Measurements from ENCODE around the gene ST6GALNAC3.

ST6GALNAC3 gene

GRCh38 chr1:76474922-76475321 lies 400.4 kb downstream of the ST6GALNAC3 start:
- DNase-seq (ENCODE audit: insufficient read length) = no peak
- FAIRE-seq = no peak
- TF ChIP-seq POLR2A (IDR thresholded peaks at IDR 0.05; ENCODE audit: low read depth, low read length) = no peak

DNA sequence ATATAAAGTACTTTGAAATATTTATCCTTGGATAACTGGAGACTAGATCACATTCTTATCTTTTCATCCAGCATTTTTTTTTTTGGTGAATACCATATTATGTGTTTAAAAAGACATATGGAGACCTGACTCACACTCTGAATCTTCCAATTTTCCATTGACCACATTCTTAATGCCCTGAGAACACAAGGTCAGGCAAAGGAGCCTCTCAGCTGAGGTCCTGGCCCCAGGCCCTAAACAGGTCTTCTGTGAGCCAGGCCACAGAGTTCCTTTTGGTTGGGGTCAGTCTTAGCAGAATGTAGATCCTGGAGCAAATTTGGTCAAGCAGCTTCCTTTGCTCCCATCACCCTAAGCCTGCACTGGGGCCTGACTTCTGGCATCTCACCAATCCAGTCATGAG lies 402.6 kb downstream of the ST6GALNAC3 start:
- DNase-seq (ENCODE audit: insufficient read length) (no peak), FAIRE-seq (no peak)
- TF ChIP-seq POLR2A (IDR thresholded peaks at IDR 0.05; ENCODE audit: low read depth, low read length) = no peak

DNA sequence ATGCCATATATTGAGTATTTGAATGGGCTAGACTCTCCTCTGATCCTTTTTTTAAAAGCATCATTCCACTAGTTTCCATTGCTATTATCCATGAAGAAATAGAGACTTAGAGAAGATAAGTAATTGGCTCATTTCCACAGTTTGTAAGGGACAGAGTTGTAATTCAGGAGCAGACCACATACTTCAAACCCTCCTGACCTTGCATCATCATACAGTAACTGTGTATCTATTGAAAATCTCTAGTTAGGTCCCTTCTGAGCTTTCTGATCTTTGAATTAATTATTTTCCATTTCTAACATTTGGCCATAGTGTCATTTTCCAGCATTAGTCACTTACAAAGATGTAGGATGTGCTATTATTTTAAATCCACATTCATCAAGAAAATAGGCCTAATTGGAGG lies 406.3 kb downstream of the ST6GALNAC3 start:
- TF ChIP-seq TAF1 (IDR thresholded peaks at IDR 0.05; ENCODE audit: borderline replicate concordance, low read depth, low read length) = no peak
- TF ChIP-seq POLR2A (IDR thresholded peaks at IDR 0.05; ENCODE audit: low read depth, low read length) = no peak
- TF ChIP-seq POLR2AphosphoS5 (IDR thresholded peaks at IDR 0.05; ENCODE audit: low read depth, low read length) = no peak
- no peak for FAIRE-seq
- no peak for DNase-seq (ENCODE audit: insufficient read length)

- TF ChIP-seq TAF1 (IDR thresholded peaks at IDR 0.05; ENCODE audit: borderline replicate concordance, low read depth, low read length) (no peak), POLR2AphosphoS5 (IDR thresholded peaks at IDR 0.05; ENCODE audit: low read depth, low read length) (no peak), POLR2A (IDR thresholded peaks at IDR 0.05; ENCODE audit: low read depth, low read length) (no peak)
- FAIRE-seq = no peak
Observed at GRCh38 chr1:76481672-76482071, 407.1 kb downstream of the ST6GALNAC3 start.

GRCh38 chr1:76482272-76482671 lies 407.7 kb downstream of the ST6GALNAC3 start:
- DNase-seq (ENCODE audit: insufficient read length) = no peak
- FAIRE-seq = no peak
- no peak for TF ChIP-seq POLR2AphosphoS5 (IDR thresholded peaks at IDR 0.05; ENCODE audit: low read depth, low read length)
- TF ChIP-seq POLR2A (IDR thresholded peaks at IDR 0.05; ENCODE audit: low read depth, low read length) = no peak
- TF ChIP-seq TAF1 (IDR thresholded peaks at IDR 0.05; ENCODE audit: borderline replicate concordance, low read depth, low read length) = no peak

More at GRCh38 chr1:76481672-76482071, 407.1 kb downstream of the ST6GALNAC3 start:
- DNase-seq (ENCODE audit: insufficient read length) = no peak

DNA sequence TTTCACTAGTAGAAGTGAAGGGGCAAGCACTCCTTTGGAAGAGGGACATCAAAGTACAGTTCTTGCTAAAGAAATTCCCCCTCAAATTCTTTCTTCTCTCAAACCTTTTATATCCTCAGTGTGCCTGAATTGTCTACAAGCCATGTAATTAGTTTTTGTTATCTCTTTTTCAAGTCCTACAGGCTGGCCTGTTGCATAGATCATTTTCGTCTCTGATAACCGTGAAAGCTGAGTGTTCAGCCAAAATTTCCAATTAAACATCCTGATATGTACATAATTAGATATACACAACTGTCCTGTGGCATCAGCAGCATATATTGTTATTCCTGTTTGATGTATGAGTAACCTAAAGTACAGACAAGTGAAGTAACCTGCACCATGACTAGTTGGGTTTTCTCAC lies 417.2 kb downstream of the ST6GALNAC3 start:
- TF ChIP-seq POLR2AphosphoS5 (IDR thresholded peaks at IDR 0.05; ENCODE audit: low read depth, low read length) (no peak), TAF1 (IDR thresholded peaks at IDR 0.05; ENCODE audit: borderline replicate concordance, low read depth, low read length) (no peak)
- FAIRE-seq = no peak
- DNase-seq (ENCODE audit: insufficient read length) = no peak

DNA sequence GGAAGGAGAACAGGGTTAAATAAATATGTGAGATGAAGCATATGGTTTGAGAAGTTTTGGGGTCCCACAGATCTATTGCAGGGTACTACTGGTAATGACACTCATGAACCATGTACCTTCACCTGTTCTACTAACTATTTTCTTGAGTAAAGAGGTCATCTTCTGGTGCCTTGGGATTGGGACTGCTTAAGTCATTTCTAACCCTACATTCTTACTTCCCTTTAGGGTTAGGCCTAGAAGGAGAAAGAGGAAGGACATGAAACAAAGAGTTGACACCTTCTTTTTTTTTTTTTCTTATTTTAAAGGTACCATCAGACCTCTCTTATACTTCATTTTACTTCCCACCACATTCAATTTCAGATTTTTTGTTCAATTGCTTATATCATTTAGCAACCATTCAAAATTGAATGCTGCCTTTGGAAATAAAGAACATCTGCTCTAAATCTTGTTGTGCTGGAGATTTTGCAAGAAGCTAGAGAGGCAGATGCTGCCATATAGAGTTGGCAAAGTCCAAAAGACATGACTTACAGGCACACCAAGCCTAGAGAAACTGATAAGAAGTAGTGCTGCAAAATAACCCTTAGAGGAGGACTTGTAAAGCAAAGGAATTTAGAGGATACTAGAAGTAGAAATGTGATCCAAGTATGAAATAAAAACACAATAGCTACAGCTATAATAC lies 418.3 kb downstream of the ST6GALNAC3 start:
- no peak for TF ChIP-seq TAF1 (IDR thresholded peaks at IDR 0.05; ENCODE audit: borderline replicate concordance, low read depth, low read length)
- DNase-seq (ENCODE audit: insufficient read length) (no peak), FAIRE-seq (no peak)

DNA sequence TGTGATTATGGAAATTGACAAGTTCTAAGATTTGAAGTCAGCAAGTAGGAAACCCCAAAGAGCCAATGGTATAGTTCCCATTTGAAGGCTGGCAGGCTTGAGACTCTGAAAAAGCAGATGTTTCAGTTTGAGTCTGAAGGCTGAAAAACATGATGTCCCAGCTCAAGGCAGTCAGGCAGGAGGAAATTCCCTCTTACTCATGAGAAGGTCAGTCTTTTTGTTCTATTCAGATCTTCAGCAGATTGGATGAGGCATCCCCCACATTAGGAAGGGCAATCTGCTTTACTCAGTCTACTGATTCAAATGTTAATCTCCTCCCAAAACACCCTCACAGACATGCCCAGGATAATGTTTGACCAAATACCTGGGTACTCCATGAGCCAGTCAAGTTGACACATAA lies 420.3 kb downstream of the ST6GALNAC3 start:
- DNase-seq (ENCODE audit: insufficient read length) (no peak), FAIRE-seq (peak; percentile 93)
- TF ChIP-seq POLR2A (IDR thresholded peaks at IDR 0.05; ENCODE audit: low read depth, low read length) = no peak
- TF ChIP-seq TAF1 (IDR thresholded peaks at IDR 0.05; ENCODE audit: borderline replicate concordance, low read depth, low read length) = no peak
- TF ChIP-seq POLR2AphosphoS5 (IDR thresholded peaks at IDR 0.05; ENCODE audit: low read depth, low read length) = no peak

DNA sequence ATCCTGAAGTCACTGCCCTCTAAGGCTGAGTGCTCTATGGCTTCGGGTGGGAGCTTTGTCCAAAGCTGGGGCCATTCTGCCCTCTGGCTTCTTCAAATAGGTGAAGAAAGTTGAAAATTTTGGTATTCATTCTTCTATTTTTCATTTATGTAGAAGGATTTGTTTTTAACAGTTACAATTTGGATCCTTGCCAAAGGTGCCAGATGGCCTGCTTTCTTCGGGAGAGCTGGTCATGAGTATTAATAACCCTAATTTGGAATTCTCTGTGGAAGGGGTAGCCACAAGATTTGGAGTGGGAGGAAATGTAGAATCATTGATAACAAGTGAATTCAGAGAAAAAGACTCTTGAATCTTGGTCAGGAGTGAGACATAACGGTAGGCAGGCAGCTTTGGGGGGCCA lies 422.3 kb downstream of the ST6GALNAC3 start:
- TF ChIP-seq TAF1 (IDR thresholded peaks at IDR 0.05; ENCODE audit: borderline replicate concordance, low read depth, low read length) = no peak
- FAIRE-seq (no peak), DNase-seq (ENCODE audit: insufficient read length) (no peak)

- TF ChIP-seq POLR2AphosphoS5 (IDR thresholded peaks at IDR 0.05; ENCODE audit: low read depth, low read length) (no peak), TAF1 (IDR thresholded peaks at IDR 0.05; ENCODE audit: borderline replicate concordance, low read depth, low read length) (no peak)
- DNase-seq (ENCODE audit: insufficient read length) = no peak
- FAIRE-seq = no peak
Observed at GRCh38 chr1:76500116-76500515, 425.6 kb downstream of the ST6GALNAC3 start.

DNA sequence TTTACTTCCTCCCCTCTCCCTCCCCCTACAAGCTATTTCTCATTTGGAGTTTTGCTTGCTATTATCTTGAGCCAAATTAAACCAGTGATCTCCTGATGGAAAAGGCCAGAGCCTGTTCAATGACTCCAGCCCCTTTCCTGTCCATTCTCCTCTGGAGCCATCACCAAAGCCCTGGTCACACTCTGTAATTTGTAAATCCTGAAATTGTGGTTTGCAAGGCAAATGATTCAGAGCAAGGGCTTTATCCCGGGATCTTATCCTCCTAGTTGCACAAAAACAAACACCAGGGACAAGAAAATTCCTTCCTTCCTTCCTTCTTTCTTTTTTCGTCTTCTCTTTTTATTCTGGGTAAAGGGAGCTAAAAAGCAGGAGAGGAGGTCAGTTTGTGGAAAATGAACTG lies 426.6 kb downstream of the ST6GALNAC3 start:
- FAIRE-seq (no peak), DNase-seq (ENCODE audit: insufficient read length) (no peak)
- no peak for TF ChIP-seq POLR2A (IDR thresholded peaks at IDR 0.05; ENCODE audit: low read depth, low read length)
- TF ChIP-seq TAF1 (IDR thresholded peaks at IDR 0.05; ENCODE audit: borderline replicate concordance, low read depth, low read length) = no peak
- no peak for TF ChIP-seq POLR2AphosphoS5 (IDR thresholded peaks at IDR 0.05; ENCODE audit: low read depth, low read length)

DNA sequence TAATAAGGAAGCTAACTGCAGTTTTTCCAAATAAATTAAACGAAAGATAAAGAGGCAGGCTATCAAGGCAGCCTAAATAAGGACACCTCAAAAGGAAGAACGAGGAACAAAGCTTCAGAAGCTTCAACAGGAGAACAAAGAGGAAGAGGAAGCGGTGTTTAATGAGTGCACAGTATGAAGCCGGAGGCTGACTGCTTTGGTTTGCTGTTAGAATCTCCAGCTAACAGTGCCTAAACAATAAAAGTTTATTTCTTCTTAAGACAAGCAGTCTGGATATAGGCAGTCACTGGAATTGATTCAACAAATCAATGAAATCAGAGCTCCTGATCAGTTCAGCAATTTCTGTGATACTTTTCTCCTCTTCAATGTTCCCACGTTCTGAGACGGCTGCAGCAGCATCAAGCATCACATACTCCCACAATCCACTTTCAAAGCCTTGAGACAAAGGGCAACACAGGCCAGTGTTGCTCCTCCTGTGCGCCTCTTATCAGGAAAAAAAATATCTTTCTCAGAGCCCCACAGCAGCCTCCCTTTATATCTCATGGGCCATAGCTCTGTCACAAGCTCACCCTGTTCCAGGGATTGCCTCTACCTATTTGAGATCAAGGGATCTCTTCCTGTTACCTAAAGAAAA lies 427.2 kb downstream of the ST6GALNAC3 start:
- no peak for TF ChIP-seq TAF1 (IDR thresholded peaks at IDR 0.05; ENCODE audit: borderline replicate concordance, low read depth, low read length)
- TF ChIP-seq POLR2AphosphoS5 (IDR thresholded peaks at IDR 0.05; ENCODE audit: low read depth, low read length) = no peak
- TF ChIP-seq POLR2A (IDR thresholded peaks at IDR 0.05; ENCODE audit: low read depth, low read length) = no peak
- FAIRE-seq = no peak
- no peak for DNase-seq (ENCODE audit: insufficient read length)

DNA sequence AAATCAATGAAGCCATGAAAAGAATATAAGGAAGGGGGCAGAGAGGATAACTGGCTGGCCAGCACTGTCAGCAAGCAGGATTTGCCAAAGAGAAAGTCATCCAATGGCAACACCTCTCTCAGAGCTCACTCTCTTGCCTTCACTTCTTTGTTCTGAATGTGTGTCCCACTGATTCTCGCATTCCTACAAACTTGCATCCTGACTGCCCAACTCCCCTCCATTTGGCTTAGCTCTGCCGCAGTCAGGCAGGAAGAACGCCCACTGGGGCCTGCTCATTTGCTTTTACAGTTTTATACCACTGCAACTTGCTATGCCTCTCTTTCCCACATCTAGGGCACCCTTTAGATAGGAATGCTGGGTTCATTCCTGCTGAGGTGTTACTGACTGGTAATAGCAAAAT lies 428.6 kb downstream of the ST6GALNAC3 start:
- DNase-seq (ENCODE audit: insufficient read length) (no peak), FAIRE-seq (no peak)

More for the DNA sequence above, 428.6 kb downstream of the ST6GALNAC3 start:
- TF ChIP-seq TAF1 (IDR thresholded peaks at IDR 0.05; ENCODE audit: borderline replicate concordance, low read depth, low read length) = no peak
- TF ChIP-seq POLR2A (IDR thresholded peaks at IDR 0.05; ENCODE audit: low read depth, low read length) = no peak
- no peak for TF ChIP-seq POLR2AphosphoS5 (IDR thresholded peaks at IDR 0.05; ENCODE audit: low read depth, low read length)
